Eye (tissue), 1 donor: ENCODE data around the gene SMIM10L1.

Source experiments
- DNase-seq: peaks from one replicate; pipeline ENCODE4 v3.0.0-alpha.2; 2015

SMIM10L1 gene

DNA sequence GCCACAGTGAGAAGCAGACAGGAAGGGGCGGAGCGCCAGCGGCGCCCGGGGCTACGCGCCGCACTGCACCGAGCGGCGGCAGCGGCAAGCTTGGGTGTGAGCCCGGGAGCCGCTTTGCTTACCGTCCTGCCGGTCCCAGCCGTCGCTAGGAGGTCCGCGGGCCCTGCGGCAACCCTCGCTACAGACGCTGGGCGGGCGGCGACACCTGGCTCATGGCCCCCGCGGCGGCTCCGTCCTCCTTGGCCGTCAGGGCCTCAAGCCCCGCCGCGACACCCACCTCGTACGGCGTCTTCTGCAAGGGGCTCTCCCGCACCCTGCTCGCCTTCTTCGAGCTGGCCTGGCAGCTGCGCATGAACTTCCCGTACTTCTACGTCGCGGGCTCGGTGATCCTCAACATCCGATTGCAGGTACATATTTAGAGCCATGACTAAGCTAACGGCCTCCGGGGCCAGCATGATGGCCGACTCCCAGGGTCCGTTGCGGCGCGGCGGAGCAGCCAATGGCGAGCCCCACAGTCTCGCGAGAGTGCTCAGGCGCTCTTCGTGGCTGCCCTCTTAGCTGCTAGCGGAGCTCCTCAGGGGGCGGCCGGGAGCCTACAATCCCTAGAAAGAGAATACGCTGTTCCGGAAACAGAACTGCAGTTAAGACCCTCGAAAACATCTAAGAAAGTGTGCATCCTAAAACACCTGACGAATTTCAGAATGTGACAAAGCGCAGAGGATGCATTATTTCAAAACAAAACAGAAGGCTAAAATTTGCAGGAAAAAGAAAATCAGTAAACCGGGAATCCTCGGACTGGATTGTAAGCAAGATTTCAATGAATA, at the start of gene SMIM10L1:
SMIM10L1 (plus strand) TSS at position 50 of the 824 bp plus-strand sequence; CDS start at position 213, 163 bp downstream.
- peak; percentile 98 for DNase-seq

DNA sequence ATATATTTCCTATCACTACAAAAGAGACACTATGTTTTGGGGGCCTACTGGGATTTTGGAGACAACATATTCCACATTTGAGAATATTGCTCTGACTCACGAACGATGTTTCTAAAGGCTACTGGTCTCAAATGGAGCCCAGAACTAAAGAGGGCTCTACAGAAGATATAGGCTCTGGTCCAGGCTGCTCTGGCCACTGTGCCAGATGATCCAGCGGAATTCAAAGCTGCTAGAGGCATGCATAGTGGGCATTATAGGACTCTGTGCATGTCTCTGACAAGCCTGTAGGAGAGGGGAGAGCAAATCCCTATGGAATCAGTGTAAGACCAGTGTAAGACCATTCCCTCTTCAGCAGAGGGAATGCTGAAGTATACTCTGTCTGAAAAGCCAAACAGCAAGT, 40.6 kb upstream of the SMIM10L1 start:
- DNase-seq, result no peak

DNA sequence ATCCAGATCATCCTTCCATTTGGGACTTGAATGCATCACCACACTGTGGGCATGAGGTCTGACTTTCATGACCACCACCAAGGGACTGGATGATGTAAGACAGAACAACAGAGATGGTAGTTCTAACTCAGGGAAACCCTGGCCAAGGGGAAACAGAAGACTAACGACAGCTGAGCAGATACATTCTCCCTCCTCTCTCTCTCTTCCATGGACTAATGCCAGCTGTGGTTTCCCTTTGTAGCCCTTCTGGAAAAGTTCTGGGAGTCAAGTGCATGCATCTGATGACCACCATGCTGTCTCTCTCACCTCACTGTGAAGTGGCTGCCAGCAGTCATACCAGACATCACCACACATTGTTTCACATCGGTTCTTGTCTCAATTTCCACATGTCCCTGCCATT, 40.0 kb upstream of the SMIM10L1 start:
- DNase-seq, result no peak

DNA sequence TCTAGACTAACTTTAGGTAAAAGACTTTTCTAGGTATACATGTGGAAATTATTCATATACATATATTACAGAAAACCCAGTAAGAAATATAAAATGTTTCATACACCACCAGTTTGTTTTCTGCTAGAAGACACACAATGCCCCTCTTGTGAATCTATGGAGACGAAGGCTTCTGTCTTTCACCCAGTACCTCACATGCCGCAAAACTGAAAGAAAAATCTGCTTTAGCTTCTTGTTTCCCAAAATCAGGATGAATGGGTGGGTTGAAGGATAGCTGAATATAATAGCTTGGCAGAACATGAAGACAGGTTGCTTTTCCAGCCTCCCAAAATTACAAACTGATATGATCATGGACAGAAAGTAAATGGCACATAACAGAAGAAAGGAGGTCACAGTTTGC, 37.8 kb upstream of the SMIM10L1 start:
- no peak for DNase-seq

DNA sequence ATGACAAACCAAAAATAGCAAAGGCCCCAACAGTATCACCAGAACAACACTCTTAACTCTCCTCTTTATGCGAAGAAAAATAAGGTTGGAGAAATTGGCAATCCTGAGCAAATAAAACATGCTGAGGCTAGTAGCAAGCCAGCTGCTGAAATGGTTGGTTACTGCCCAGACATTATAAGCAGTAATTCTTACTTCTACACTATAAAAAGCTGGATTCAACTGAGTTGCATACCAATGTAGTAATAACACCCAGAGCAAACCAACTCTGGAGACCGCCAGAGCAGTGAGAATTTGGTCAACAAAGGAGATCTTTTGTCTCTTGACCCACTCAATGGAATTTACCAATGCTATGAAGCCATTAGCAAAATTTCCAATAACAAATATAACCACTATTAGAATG, 37.2 kb upstream of the SMIM10L1 start:
- DNase-seq, result no peak

- no peak for DNase-seq
Observed at GRCh38 chr12:11134305-11134704, 36.7 kb upstream of the SMIM10L1 start, which contains the start of gene TAS2R30. Gene TAS2R30 (minus strand): TSS chr12:11134644. CDS start chr12:11134244, 400 bp downstream.

- DNase-seq, result no peak
Observed at GRCh38 chr12:11136075-11136474, 34.9 kb upstream of the SMIM10L1 start.

- no peak for DNase-seq
Observed at GRCh38 chr12:11143352-11143751, 27.6 kb upstream of the SMIM10L1 start.

- DNase-seq, result no peak
Observed at GRCh38 chr12:11144297-11144696, 26.7 kb upstream of the SMIM10L1 start.

- no peak for DNase-seq
Observed at GRCh38 chr12:11147420-11147819, 23.6 kb upstream of the SMIM10L1 start.

- no peak for DNase-seq
Observed at GRCh38 chr12:11150832-11151231, 20.2 kb upstream of the SMIM10L1 start.

- no peak for DNase-seq
Observed at GRCh38 chr12:11152725-11153124, 18.3 kb upstream of the SMIM10L1 start.

- no peak for DNase-seq
Observed at GRCh38 chr12:11154400-11154925, 16.5 kb upstream of the SMIM10L1 start.

DNA sequence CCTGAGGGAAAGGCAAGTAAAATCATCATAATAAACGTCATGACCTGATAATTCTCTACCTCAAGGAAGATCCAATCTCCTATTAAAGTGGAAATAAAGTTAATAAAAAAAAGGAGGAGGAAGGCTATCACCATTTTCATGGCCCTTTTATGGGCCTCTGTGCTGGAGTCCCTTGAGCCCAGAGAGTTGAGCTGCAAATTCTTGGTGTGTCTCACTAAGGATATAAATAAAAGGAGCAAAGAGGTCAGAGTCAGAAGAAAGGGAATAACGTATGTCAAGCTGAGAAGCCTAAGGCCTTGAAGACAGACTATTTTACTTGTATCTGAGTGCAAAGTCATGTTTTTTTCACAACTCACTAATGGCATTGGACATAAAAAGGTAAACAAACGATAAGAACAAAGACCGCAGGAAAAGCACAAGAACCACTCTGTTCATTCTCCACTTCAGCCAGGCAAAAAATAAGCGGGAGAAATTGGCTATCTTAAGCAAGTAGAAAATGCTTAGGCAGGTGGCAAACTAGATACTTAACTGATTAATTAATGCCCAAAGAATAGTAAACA, 12.0 kb upstream of the SMIM10L1 start:
- DNase-seq, result no peak

DNA sequence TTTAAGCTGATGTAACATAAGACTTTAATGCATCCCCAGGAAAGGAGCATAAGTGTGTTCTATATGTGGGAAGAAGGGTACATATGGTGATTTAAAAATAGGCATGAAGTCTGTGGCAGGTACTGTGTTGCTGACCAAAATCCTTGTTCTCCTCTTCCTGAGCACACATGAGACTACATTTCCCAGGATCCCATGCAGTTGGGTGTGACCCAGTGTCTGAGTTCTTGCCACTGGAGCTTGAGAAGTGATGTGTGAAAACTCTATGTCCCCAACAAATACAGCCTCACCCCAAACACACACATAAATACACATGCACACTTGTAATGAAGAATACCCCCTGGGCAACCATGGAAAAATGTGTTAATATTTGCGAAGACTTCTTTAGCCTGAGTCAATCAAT, 8.5 kb upstream of the SMIM10L1 start:
- DNase-seq, result no peak

- no peak for DNase-seq
Observed at GRCh38 chr12:11164384-11164783, 6.6 kb upstream of the SMIM10L1 start.

DNA sequence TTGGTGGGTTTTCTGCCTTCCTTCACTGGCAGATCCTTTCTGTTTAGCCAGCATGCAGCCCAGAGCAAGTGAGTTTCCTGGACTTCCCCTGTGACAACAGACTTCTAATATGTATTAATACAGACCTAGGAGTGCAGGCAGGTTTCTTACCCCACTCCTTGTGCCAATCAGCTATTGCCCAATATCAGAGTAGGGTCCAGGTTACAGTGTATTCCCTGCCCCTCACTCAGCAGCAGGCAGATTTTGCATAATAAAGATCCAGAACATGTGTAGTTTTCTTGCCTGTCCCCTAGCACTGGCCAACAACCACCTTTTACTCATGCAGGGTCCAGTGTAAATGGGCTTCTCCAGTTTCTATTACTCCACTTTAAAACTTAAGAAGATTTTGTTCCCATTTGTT, 4.7 kb upstream of the SMIM10L1 start:
- DNase-seq, result no peak

GRCh38 chr12:11170810-11171144, 217 bp upstream of the SMIM10L1 start:
- DNase-seq, result no peak

DNA sequence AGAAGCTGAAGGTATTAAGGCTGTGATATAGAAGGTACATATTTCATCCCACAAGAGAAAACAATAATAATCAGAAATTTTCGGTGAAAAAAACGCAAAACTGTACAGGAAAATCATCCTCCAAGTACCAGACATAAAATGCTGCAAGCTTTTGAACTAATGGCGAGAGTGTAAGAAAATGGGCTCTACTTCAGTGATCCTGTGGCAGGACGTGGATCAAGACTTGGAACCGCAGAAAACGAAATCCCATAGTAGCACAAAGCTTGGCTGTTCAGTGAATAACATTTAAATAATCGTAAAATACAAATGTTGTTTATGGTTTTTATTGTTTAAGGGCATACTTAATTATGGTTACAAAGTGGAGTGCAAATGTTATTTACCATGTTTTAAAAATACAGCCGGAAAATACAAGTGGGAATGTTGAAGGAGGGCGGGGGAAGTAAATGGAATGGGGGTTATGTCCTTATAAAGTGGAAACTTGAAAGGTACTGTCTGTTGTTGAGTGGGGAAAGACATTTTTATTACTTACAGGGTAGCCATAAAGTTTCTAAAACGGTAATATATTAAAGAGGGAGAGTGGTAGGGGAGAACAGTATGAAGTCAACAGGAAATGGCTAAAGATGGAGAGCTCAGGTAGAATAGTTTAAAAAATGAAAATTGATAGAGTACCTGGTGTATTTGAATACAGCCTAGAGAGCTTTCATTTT, 1.1 kb downstream of the SMIM10L1 start:
- no peak for DNase-seq

GRCh38 chr12:11174022-11174421, 3.0 kb downstream of the SMIM10L1 start:
- DNase-seq, result no peak

DNA sequence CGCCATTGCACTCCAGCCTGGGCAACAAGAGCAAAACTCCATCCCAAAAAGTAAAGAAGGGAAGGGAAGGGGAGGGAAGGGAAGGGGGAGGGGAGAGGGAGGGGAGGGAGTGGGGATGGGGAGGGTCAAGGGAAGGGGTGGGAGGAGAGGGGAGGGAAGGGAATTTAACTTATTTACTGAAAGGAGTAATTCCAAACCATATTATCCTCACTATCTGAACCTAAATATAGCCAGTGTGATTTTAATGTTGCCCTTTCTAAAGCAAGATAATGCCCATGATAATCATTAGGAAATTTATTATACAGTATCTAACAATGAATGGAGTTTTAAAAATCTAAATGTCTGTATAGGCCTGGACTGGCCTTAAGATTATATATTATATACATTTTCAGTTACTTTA, 7.3 kb downstream of the SMIM10L1 start:
- no peak for DNase-seq

- DNase-seq, result no peak
Observed at GRCh38 chr12:11182529-11182928, 11.5 kb downstream of the SMIM10L1 start.

- DNase-seq, result no peak
Observed at GRCh38 chr12:11183011-11183410, 12.0 kb downstream of the SMIM10L1 start.

DNA sequence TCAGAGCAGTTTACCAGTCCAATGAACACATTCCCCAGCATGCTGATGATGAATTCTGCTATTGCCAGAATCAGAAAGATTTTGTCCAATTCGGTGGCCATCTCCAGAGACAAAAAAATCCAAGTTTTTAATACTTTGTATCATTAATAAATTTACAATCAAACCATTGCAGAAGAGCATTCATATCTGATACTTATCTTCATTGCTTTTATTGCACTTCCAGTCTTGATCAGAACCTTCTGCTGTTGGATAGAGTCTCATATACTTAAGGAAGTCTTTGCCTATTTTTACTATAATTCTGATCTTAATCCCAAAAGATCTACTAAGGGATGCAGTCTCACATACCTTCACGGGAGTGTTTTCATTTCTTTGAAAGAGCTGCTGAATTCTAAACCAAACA, 15.8 kb downstream of the SMIM10L1 start, which contains the start of gene TAS2R42:
TAS2R42 (minus strand) TSS at position 101 of the 400 bp plus-strand sequence; CDS start at position 101, 0 bp downstream.
- DNase-seq, result no peak
